Central memory CD8-positive, alpha-beta T cell (primary cell): ENCODE results near the gene FBP2.

Experiments used
- ATAC-seq: fragments of 150-1000 bp; cut with Tn5 transposase; replicated peaks from 2 replicates; pipeline ENCODE4 v1.10.0; 2022; ENCODE audit warnings: mild to moderate bottlenecking, moderate FRiP score, moderate number of reproducible peaks; ENCODE audit not compliant: poor library complexity, severe bottlenecking; ENCODE audit errors: extremely low read depth
- DNase-seq, 2 donors: peaks; one replicate each; pipeline ENCODE4 v3.0.0; 2021; ENCODE audit warnings: low spot score in 2 of 2
- H3K27ac Mint-ChIP-seq: one replicate; pipeline ENCODE4 v1.8.0; 2022; ENCODE audit warnings: low read depth, mild to moderate bottlenecking, moderate library complexity, mixed read lengths
- H3K27me3 Mint-ChIP-seq: one replicate; pipeline ENCODE4 v1.8.0; 2022; ENCODE audit warnings: mixed read lengths
- H3K36me3 Mint-ChIP-seq: one replicate; pipeline ENCODE4 v1.8.0; 2022; ENCODE audit warnings: mild to moderate bottlenecking, moderate library complexity, mixed read lengths; ENCODE audit not compliant: insufficient read depth
- H3K4me1 Mint-ChIP-seq: one replicate; pipeline ENCODE4 v1.8.0; 2022; ENCODE audit warnings: mixed read lengths
- H3K4me3 Mint-ChIP-seq: one replicate; pipeline ENCODE4 v1.8.0; 2022; ENCODE audit warnings: mild to moderate bottlenecking, moderate library complexity, mixed read lengths
- H3K9me3 Mint-ChIP-seq: one replicate; pipeline ENCODE4 v1.8.0; 2022; ENCODE audit warnings: mixed read lengths

FBP2 gene

DNA sequence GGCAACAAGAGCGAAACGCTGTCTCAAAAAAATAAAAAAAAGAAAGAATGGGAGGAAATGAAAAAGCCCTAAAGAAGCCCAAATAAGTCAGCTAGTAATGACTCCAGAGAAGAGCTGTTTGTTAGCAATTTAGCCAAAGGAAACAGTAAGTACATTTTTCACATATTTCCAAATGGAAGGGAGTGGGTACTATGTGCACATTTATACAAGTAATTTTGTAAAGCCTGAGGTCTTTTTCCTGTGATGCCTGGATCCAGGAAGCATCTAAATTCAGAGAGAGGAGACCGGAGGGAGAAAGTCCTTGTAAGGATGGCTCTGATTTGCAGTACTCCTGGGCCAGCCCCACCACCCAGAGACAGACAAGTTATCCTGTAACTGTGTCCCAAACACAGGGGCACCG is 31.0 kb upstream of the FBP2 start:
- H3K27me3 Mint-ChIP-seq, result no peaks in the 10 kb centered on the region
- no peak for ATAC-seq
- no peaks in the 10 kb centered on the region for H3K36me3 Mint-ChIP-seq
- H3K9me3 Mint-ChIP-seq, result no peaks in the 10 kb centered on the region
- DNase-seq, result no peak
- H3K4me3 Mint-ChIP-seq, result no peak overlapping the region
- no peaks in the 10 kb centered on the region for H3K4me1 Mint-ChIP-seq
- no peak overlapping the region for H3K27ac Mint-ChIP-seq

DNA sequence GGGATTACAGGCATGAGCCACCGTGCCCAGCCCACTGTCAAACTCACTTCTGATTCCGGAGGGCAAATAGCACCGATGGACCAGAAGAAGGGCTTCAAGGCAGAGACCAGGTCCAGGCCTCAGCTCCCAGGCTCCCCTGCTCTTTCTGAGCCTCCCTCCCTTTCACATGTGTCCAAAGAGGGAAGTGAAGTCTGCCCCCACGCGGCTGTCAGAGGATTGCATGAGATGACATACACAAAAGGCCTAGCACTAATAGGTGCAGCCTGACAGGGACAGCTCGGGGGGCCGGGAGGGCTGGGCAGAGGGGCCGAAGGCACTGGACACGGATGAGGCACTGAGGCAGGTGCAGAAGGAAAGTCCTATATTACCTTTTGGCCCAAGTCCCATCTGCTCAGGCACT is 29.6 kb upstream of the FBP2 start:
- Mint-ChIP-seq H3K9me3 (no peaks in the 10 kb centered on the region), H3K4me3 (no peak overlapping the region), H3K4me1 (no peaks in the 10 kb centered on the region), H3K36me3 (no peaks in the 10 kb centered on the region), H3K27ac (no peak overlapping the region), H3K27me3 (no peaks in the 10 kb centered on the region)
- ATAC-seq (no peak), DNase-seq (no peak)

DNA sequence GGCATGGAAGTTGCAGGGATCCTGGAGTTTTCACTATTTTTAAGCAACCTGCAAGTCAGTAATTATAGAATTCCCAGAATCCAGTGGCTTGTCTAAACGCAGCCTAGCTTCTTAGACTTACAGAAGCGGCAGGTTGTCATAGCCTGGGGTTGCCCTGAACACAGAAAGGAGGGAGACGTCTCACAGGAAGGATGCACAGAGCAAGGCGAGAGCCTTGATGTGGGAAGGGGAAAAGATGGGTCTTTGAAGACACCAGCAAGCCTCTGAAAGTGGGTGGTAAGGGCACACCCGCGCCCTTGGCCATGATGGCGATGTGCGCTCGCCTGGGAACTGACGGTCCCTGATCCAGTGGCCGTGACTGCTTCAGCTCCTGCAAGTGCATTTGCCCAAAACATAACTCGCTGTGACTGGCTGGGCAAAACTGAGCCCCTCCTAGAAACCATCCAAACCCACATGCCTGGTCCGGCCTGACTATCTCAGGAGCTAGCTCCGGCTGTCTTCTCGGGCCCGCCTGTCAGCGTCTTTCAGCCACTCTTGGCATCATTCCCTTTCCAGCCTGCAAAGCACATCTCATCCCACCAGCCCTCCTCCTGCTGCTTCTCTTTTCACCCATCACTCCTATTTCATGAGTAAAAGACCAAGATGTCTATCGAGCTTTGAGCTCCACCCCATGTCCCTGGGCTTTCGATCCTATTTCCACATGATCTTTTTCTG is 28.6 kb upstream of the FBP2 start:
- DNase-seq, result no peak
- no peak overlapping the region for H3K4me3 Mint-ChIP-seq

DNA sequence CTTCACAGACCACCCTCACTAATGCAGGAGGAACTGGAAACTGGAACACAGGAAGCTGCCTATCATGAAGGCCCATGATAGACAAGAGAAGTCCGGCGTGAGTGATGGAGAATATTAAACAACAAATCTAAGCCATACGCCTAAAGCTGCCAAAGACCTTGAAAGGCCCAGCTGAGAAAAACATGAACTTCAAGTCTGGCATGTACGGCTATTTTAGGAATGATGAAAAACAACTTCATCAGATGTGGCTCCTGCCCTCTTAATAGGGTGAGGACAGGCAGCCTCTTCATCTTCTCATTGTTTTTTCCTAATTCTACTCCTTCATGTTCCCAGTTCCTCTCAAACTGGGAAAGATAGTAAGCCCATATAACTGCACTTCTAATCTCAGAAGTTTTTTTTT is 25.4 kb upstream of the FBP2 start:
- no peaks in the 10 kb centered on the region for H3K4me1 Mint-ChIP-seq
- no peak overlapping the region for H3K4me3 Mint-ChIP-seq
- H3K36me3 Mint-ChIP-seq, result no peaks in the 10 kb centered on the region
- DNase-seq, result no peak
- peaks cover 10% of the 10 kb centered on the region for H3K27me3 Mint-ChIP-seq
- no peak for ATAC-seq
- H3K9me3 Mint-ChIP-seq, result no peaks in the 10 kb centered on the region
- H3K27ac Mint-ChIP-seq, result no peak overlapping the region

More for the DNA sequence above, 28.6 kb upstream of the FBP2 start:
- ATAC-seq, result no peak
- Mint-ChIP-seq H3K4me1 (no peaks in the 10 kb centered on the region), H3K27me3 (peaks cover under 1% of the 10 kb centered on the region), H3K9me3 (no peaks in the 10 kb centered on the region), H3K27ac (no peak overlapping the region), H3K36me3 (no peaks in the 10 kb centered on the region)

- DNase-seq, result no peak
- ATAC-seq, result no peak
- Mint-ChIP-seq H3K27ac (no peak overlapping the region), H3K9me3 (no peaks in the 10 kb centered on the region), H3K4me3 (no peak overlapping the region), H3K36me3 (peaks cover 2% of the 10 kb centered on the region), H3K4me1 (no peaks in the 10 kb centered on the region), H3K27me3 (peaks cover 55% of the 10 kb centered on the region)
Observed at GRCh38 chr9:94613003-94613402, 19.4 kb upstream of the FBP2 start.

- ATAC-seq (no peak), DNase-seq (no peak)
- no peak overlapping the region for H3K4me3 Mint-ChIP-seq
- H3K27ac Mint-ChIP-seq, result no peak overlapping the region
- no peaks in the 10 kb centered on the region for H3K9me3 Mint-ChIP-seq
- no peaks in the 10 kb centered on the region for H3K4me1 Mint-ChIP-seq
- peaks cover 60% of the 10 kb centered on the region for H3K27me3 Mint-ChIP-seq
- H3K36me3 Mint-ChIP-seq, result peaks cover 2% of the 10 kb centered on the region
Observed at GRCh38 chr9:94612071-94612470, 18.4 kb upstream of the FBP2 start.

DNA sequence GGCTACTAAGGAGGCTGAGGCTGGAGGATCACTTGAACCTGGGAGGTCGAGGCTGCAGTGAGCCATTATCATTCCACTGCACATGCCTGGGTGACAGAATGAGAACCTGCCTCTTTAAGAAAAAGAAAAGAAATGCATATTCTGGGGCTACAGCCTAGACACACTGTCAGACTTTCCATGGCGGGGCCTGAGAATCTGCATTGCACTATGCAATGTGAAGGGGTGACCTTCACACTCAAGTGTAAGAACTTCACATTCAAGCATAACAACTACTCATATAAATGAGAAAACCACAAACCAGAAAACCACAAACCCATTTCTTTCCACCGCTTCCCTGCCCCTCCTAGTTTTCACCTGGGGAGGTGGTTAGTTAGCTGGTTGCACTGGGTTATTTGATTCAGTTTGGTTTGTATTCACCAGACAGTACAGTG is 18.0 kb upstream of the FBP2 start:
- Mint-ChIP-seq H3K36me3 (peaks cover 2% of the 10 kb centered on the region), H3K27me3 (peaks cover 60% of the 10 kb centered on the region), H3K4me3 (no peak overlapping the region), H3K9me3 (no peaks in the 10 kb centered on the region), H3K4me1 (no peaks in the 10 kb centered on the region), H3K27ac (no peak overlapping the region)
- no peak for DNase-seq
- ATAC-seq, result no peak

GRCh38 chr9:94610181-94610606 is 16.6 kb upstream of the FBP2 start:
- H3K27me3 Mint-ChIP-seq, result peaks cover 69% of the 10 kb centered on the region
- ATAC-seq, result no peak

DNA sequence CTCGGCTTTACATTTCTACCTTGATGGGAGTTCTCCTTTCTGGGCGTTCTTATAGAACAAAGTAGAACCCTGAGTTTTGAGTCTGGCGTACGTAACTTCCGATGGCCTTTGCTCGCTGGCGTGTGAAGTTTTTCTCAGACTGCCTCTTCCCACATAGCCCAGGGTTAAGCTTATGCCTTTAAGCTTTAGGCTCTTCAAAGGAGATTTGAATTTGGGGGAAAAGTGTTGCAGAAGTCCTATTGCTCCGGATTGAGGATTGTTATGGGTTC is 13.7 kb upstream of the FBP2 start:
- peaks cover 8% of the 10 kb centered on the region for H3K4me1 Mint-ChIP-seq
- peaks cover 2% of the 10 kb centered on the region for H3K36me3 Mint-ChIP-seq
- H3K27me3 Mint-ChIP-seq, result peaks cover 69% of the 10 kb centered on the region
- no peak overlapping the region for H3K4me3 Mint-ChIP-seq
- ATAC-seq, result no peak
- no peak overlapping the region for H3K27ac Mint-ChIP-seq
- DNase-seq, result no peak
- no peaks in the 10 kb centered on the region for H3K9me3 Mint-ChIP-seq

More at GRCh38 chr9:94610181-94610606, 16.6 kb upstream of the FBP2 start:
- H3K36me3 Mint-ChIP-seq, result peaks cover 2% of the 10 kb centered on the region
- no peak overlapping the region for H3K4me3 Mint-ChIP-seq
- no peaks in the 10 kb centered on the region for H3K9me3 Mint-ChIP-seq
- no peak overlapping the region for H3K27ac Mint-ChIP-seq
- H3K4me1 Mint-ChIP-seq, result no peaks in the 10 kb centered on the region
- DNase-seq, result no peak

DNA sequence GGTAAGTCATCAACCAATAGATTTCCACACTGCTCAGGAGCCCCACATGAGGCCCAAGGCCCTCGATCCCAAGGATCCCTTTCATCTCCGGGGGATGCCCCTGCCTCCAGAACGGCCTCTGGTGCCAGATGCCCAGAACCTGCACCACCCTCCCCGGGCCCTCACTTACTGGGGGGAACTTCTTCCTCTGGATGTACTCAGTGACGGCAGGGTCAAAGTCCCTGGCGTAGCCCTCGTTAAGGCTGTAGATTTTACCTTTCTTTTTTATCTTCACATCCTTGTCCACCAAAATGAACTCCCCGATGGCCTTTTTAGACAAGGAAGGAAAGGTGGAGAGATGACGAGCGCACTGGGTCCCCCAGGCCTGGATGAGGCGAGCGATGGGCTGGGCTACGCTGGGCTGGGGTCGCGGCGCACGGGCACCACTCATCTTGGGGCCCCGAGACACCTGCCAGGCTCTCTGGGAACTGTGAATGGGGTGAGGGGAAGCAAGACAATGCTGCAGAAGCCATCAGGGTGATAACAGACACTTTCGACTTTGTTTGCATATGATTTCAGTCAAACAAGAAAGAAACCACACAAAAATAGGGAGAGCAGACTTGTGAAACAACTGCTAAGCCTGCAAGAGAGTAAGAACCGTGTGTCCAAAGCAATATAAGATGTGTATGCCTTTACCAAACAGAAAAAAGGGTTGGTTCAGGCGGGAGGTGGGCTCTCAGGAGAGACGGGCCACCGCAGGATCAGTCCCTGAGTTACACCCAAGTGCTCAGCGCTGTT is 13.2 kb upstream of the FBP2 start:
- DNase-seq, result no peak
- no peak for ATAC-seq
- Mint-ChIP-seq H3K27me3 (peaks cover 64% of the 10 kb centered on the region), H3K4me3 (no peak overlapping the region), H3K4me1 (peaks cover 8% of the 10 kb centered on the region), H3K9me3 (no peaks in the 10 kb centered on the region), H3K27ac (no peak overlapping the region), H3K36me3 (no peaks in the 10 kb centered on the region)

DNA sequence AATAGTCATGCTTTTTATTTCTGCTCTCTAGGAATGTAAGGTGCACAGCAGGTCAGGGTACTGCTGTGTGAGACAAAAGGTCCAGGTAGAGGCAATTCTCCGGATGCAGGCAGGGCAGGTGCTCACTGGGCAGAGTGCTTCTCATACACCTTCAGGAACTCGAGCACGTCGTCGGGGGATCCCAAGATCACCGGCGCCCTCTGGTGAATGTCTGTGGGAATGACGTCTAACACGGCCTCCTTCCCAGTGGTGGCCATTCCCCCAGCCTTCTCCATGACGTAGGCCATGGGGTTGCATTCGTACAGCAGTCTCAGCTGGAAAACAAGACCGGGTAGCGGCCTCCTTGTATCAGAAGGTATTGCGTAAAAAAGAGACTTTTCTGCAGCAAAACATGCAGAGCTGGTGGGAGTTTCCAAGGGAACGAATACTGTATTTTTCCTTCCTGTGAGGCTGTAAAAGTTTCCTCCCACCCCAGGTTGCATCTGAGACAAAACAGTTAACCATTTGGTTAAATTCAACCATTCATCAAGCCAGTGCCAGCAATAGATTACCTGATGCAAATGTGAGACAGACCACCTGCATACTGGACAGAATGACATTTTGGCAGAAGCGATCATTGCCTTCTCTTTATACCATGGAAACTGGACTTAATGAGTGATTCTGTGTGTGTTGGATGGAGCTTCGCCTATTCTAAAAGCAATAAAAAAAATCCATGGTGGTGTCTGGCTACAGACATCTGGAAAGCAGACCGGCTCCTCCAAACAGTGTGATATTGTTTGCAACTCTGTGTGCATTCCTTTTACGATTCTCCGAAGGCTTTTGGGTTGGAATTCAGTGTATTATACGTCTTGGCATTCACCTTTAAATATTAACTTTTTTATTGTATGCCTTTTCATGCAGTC is 9.9 kb upstream of the FBP2 start:
- no peak overlapping the region for H3K27ac Mint-ChIP-seq
- H3K4me3 Mint-ChIP-seq, result no peak overlapping the region
- H3K4me1 Mint-ChIP-seq, result peaks cover 8% of the 10 kb centered on the region
- peak; percentile 43 for ATAC-seq
- peak; percentile 27 to 49 for DNase-seq
- peaks cover 36% of the 10 kb centered on the region for H3K27me3 Mint-ChIP-seq
- no peaks in the 10 kb centered on the region for H3K9me3 Mint-ChIP-seq
- H3K36me3 Mint-ChIP-seq, result no peaks in the 10 kb centered on the region

- Mint-ChIP-seq H3K27ac (no peak overlapping the region), H3K4me1 (peaks cover 8% of the 10 kb centered on the region), H3K4me3 (no peak overlapping the region), H3K27me3 (peaks cover 39% of the 10 kb centered on the region), H3K36me3 (no peaks in the 10 kb centered on the region), H3K9me3 (no peaks in the 10 kb centered on the region)
- ATAC-seq, result no peak
- DNase-seq, result no peak
Observed at GRCh38 chr9:94602666-94603065, 9.0 kb upstream of the FBP2 start.
